ENCODE measurements around the gene FDXR.

FDXR gene

GRCh38 chr17:74833501-74834377, 39.1 kb downstream of the FDXR start:
- no peak for DNase-seq (ENCODE audit: low read depth)

- DNase-seq (ENCODE audit: low read depth), result no peak
Measured at GRCh38 chr17:74832421-74832820, 40.4 kb downstream of the FDXR start.

- DNase-seq (ENCODE audit: low read depth), result no peak
Measured at GRCh38 chr17:74831444-74832146, 41.2 kb downstream of the FDXR start.

- no peak for DNase-seq (ENCODE audit: low read depth)
Measured at GRCh38 chr17:74830861-74831260, 41.9 kb downstream of the FDXR start.

GRCh38 chr17:74827800-74828199, 45.0 kb downstream of the FDXR start:
- DNase-seq (ENCODE audit: low read depth), result no peak

GRCh38 chr17:74825952-74826719, 46.7 kb downstream of the FDXR start:
- DNase-seq (ENCODE audit: low read depth), result no peak

GRCh38 chr17:74824961-74825627, 47.7 kb downstream of the FDXR start:
- DNase-seq (ENCODE audit: low read depth), result no peak

- DNase-seq (ENCODE audit: low read depth), result no peak
Measured at GRCh38 chr17:74822939-74823367, 49.8 kb downstream of the FDXR start.

GRCh38 chr17:74822335-74822938, 50.4 kb downstream of the FDXR start:
- no peak for DNase-seq (ENCODE audit: low read depth)

- DNase-seq (ENCODE audit: low read depth), result no peak
Measured at GRCh38 chr17:74821655-74822334, 51.0 kb downstream of the FDXR start.

GRCh38 chr17:74819801-74820436, 52.9 kb downstream of the FDXR start:
- no peak for DNase-seq (ENCODE audit: low read depth)

GRCh38 chr17:74818291-74818938, 54.4 kb downstream of the FDXR start:
- no peak for DNase-seq (ENCODE audit: low read depth)

- no peak for DNase-seq (ENCODE audit: low read depth)
Measured at GRCh38 chr17:74816905-74817620, 55.7 kb downstream of the FDXR start.

GRCh38 chr17:74815550-74816370, 57.0 kb downstream of the FDXR start:
- no peak for DNase-seq (ENCODE audit: low read depth)

GRCh38 chr17:74815067-74815466, 57.7 kb downstream of the FDXR start:
- no peak for DNase-seq (ENCODE audit: low read depth)

GRCh38 chr17:74814453-74814852, 58.3 kb downstream of the FDXR start:
- DNase-seq (ENCODE audit: low read depth), result no peak

Measured in stromal cell of bone marrow (primary cell).